MG63 (cell line): Measurements from ENCODE around the gene TFF2. TPM values are rescaled to one million over a fixed set of nuclear protein-coding genes. Genes with fewer than 3 reads are reported as not detected.

Experiments used
- DNase-seq: peaks from one replicate; pipeline ENCODE4 v3.0.0-alpha.2; 2020
- H3K27me3 ChIP-seq: fragments of 250-450 bp; sonication (Bioruptor Pico); 2 replicates; pipeline ENCODE4 v1.5.1; 2020; ENCODE audit warnings: mild to moderate bottlenecking, moderate library complexity
- H3K36me3 ChIP-seq: fragments of 250-450 bp; sonication (Bioruptor Pico); 2 replicates; pipeline ENCODE4 v1.5.1; 2020; ENCODE audit warnings: mild to moderate bottlenecking, moderate library complexity
- H3K4me3 ChIP-seq: fragments of 250-450 bp; sonication (Bioruptor Pico); 2 replicates; pipeline ENCODE4 v1.5.1; 2020; ENCODE audit warnings: mild to moderate bottlenecking, moderate library complexity
- H3K9me3 ChIP-seq: fragments of 250-450 bp; sonication (Bioruptor Pico); 2 replicates; pipeline ENCODE4 v1.5.1; 2020; ENCODE audit warnings: mild to moderate bottlenecking, moderate library complexity
- total RNA-seq: library from RNA; depleted of rRNA; stranded (reverse); fragments of >200 nt; shearing (Covaris generic); gene quantifications from 2 replicates; pipeline ENCODE4 v1.2.3, GENCODE V29; 2014; ENCODE audit warnings: low replicate concordance; rRNA removed

Gene TFF2
- total RNA-seq, 1 experiment from 2014 or later = not detected

DNA sequence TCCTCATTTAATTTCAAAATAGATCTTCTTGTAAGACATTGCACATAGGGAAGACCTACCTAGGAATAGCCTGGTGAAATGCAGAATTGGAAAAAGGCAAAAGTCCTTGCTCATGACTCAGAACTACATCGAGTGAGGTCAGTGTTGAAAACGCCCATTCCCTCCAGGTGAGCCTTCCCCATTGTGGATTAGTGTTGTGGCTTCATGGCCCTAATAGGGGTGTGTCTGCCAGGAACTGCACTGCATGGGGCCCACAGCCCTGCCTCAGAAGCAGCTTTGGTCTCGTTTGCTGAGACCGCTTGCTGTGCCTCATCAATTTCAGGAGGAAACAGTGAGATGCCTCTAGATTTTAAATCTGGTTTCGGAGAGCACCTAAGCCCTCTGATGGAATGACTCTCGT lies 52.6 kb downstream of the TFF2 start:
- no peaks in the 10 kb centered on the region for H3K9me3 ChIP-seq
- no peak overlapping the region for H3K4me3 ChIP-seq
- H3K27me3 ChIP-seq = no peaks in the 10 kb centered on the region
- no peaks in the 10 kb centered on the region for H3K36me3 ChIP-seq
- no peak for DNase-seq

DNA sequence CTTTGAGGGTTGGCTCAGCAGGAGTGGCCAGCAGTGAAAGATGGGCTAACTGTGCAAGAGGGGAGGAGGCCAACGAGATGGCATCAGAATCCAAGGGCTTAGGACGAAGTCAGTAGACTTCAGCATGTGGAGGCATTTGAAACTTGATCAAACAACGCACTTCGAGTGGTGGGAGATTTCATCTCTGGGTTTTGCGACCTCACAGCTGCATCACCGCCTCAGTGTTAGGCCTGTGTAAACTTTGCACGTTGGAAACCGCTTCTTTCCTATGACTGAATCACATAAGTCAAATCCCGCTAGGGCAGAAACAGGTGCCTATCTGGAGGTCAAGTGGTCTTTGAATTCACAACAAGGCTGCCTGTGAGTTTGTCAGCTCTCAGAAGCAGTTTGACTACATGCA lies 53.4 kb downstream of the TFF2 start:
- no peak for DNase-seq
- Histone ChIP-seq H3K27me3 (no peaks in the 10 kb centered on the region), H3K4me3 (no peak overlapping the region), H3K36me3 (no peaks in the 10 kb centered on the region), H3K9me3 (no peaks in the 10 kb centered on the region)

DNA sequence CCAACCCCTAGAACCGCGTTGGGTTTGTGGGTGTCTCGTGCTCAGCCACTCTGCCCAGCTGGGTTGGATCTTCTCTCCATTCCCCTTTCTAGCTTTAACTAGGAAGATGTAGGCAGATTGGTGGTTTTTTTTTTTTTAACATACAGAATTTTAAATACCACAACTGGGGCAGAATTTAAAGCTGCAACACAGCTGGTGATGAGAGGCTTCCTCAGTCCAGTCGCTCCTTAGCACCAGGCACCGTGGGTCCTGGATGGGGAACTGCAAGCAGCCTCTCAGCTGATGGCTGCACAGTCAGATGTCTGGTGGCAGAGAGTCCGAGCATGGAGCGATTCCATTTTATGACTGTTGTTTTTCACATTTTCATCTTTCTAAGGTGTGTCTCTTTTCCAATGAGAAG lies 54.3 kb downstream of the TFF2 start:
- no peak for DNase-seq
- Histone ChIP-seq H3K9me3 (no peaks in the 10 kb centered on the region), H3K36me3 (no peaks in the 10 kb centered on the region), H3K27me3 (no peaks in the 10 kb centered on the region), H3K4me3 (no peak overlapping the region)

Other genes starting within 250 kb of the TFF2 start
- gene ABCG1, start 131.9 kb downstream of the TFF2 start, total RNA-seq = 0.82 and 1.9 TPM in 2 replicates
- gene TFF3, start 35.6 kb downstream of the TFF2 start, total RNA-seq = not detected in 2 replicates
- not detected in 2 replicates for gene TFF1, start 15.5 kb upstream of the TFF2 start, total RNA-seq
- not detected in 2 replicates for gene TMPRSS3, start 45.1 kb upstream of the TFF2 start, total RNA-seq
- not detected in 2 replicates for gene UBASH3A, start 52.9 kb upstream of the TFF2 start, total RNA-seq
- not detected in 2 replicates for gene RSPH1, start 145.2 kb upstream of the TFF2 start, total RNA-seq
- 2.1 and 5.0 TPM in 2 replicates for gene SLC37A1, start 162.9 kb upstream of the TFF2 start, total RNA-seq